Activated naive CD4-positive, alpha-beta T cell treated with anti-CD3 and anti-CD28 coated beads for 36 hours (primary cell): ENCODE data around the gene THYN1. TPM values are rescaled to one million over a fixed set of nuclear protein-coding genes. Genes with fewer than 3 reads are reported as not detected.

Experiments
- CTCF ChIA-PET: fragments of 350-600 bp; sonication (Branson Sonifier 250); formaldehyde crosslinking; loops from one replicate; lab custom pipeline; 2021; ENCODE audit warnings: antibody characterized with exemption; lab: Charles Lee
- DNase-seq: peaks from one replicate; pipeline ENCODE4 v3.0.0-alpha.2; 2020
- H3K27ac Mint-ChIP-seq: one replicate; pipeline ENCODE4 v1.8.0; 2021; ENCODE audit warnings: mild to moderate bottlenecking, mixed read lengths
- H3K27me3 Mint-ChIP-seq: one replicate; pipeline ENCODE4 v1.8.0; 2021; ENCODE audit warnings: low read depth, mixed read lengths
- H3K36me3 Mint-ChIP-seq: one replicate; pipeline ENCODE4 v1.8.0; 2021; ENCODE audit warnings: low read depth, mixed read lengths
- H3K4me1 Mint-ChIP-seq: one replicate; pipeline ENCODE4 v1.8.0; 2021; ENCODE audit warnings: low read depth, mixed read lengths
- H3K4me3 Mint-ChIP-seq: one replicate; pipeline ENCODE4 v1.8.0; 2021; ENCODE audit warnings: mild to moderate bottlenecking, moderate library complexity, mixed read lengths
- H3K9me3 Mint-ChIP-seq: one replicate; pipeline ENCODE4 v1.8.0; 2021; ENCODE audit warnings: mixed read lengths
- intact Hi-C: fragments of 100-400 bp; cut with micrococcal nuclease; formaldehyde crosslinking; loops from one replicate; pipeline ENCODE4 v1.15.1; 2023
- total RNA-seq, 2 experiments: library from RNA; stranded (reverse); gene quantifications; one replicate each; pipeline ENCODE4 v1.2.3, GENCODE V29; 2021

THYN1 gene
- total RNA-seq, 2 experiments from 2014 or later, result 85.6 to 92.6 TPM

DNA sequence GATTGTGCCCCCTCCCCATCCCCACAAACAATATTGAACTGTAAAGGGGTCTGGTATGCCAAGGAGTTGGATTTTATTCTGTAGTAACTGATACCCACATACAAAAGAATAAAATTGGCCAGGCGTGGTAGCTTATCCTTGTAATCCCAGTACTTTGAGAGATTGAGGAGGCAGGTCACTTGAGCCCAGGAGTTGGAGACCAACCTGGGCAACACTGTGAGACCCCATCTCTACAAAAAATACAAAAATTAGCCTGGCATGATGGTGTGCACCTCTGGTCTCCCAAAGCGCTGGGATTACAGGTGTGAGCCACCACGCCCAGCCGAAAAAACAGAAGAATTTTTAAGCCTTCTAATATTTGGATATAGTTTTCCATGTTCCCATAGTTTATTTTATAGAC, 18.8 kb upstream of the THYN1 start:
- H3K27me3 Mint-ChIP-seq, result no peaks in the 10 kb centered on the region
- no peak for DNase-seq
- no peak overlapping the region for H3K4me3 Mint-ChIP-seq
- intact Hi-C loops, result loop anchor here (5.0 kb wide), 1 partner anchor 325 kb away; no protein-coding TSS in a partner anchor
- no peaks in the 10 kb centered on the region for H3K9me3 Mint-ChIP-seq
- H3K4me1 Mint-ChIP-seq, result peaks cover 35% of the 10 kb centered on the region
- no peaks in the 10 kb centered on the region for H3K36me3 Mint-ChIP-seq
- no peak overlapping the region for H3K27ac Mint-ChIP-seq
- CTCF ChIA-PET, result interaction anchor here (7.3 kb wide), 1 partner anchor 9 kb away, joined by 61 read pairs; no protein-coding TSS in a partner anchor

DNA sequence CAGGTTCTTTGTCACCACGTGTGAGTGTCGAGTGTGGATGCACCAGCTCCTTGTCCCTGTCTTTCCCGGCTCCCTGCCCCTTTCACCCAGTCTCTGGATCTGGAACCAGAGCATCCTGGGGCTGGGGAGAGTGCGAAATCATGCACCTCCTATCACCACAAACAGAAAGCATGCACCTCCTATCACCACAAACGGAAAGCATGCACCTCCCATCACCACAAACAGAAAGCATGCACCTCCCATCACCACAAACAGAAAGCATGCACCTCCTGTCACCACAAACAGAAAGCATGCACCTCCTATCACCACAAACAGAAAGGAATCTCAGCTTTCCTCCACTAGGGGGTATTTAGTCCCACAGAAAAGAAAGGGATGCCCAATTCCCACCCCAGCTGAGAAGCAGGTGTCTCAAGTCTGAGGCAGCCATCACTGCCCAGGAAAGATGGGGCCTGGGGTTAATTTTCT, 17.1 kb upstream of the THYN1 start:
- Mint-ChIP-seq H3K36me3 (no peaks in the 10 kb centered on the region), H3K9me3 (no peaks in the 10 kb centered on the region), H3K27ac (peak overlapping the region; percentile 1), H3K27me3 (no peaks in the 10 kb centered on the region), H3K4me1 (peaks cover 34% of the 10 kb centered on the region), H3K4me3 (no peak overlapping the region)
- intact Hi-C loops, result loop anchor here (5.0 kb wide), 1 partner anchor 323 kb away; no protein-coding TSS in a partner anchor
- CTCF ChIA-PET, result interaction anchor here (0.6 to 1.3 kb wide), 4 partner anchors 13 to 296 kb away, joined by 3 to 6 read pairs (median 3); no protein-coding TSS in a partner anchor
- DNase-seq, result peak; percentile 32

DNA sequence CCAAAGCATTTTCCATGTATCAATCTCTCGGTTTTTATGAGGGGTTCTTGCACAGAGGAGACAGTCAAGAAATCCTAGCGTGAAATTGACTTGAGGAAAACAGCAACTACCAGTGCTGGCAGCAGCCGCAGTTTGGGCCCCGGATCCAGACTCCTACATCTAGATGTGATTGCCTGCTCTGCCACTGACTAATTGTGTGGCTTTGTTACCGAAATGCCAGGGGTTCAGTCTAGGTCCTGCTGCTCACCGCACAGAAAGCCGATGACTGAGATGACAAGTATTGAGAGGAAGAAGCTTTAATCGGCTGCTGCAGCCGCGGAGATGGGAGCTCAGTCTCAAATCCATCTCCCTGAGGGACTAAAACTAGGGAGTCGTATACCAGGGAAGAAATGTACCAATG, 14.8 kb upstream of the THYN1 start:
- DNase-seq, result no peak
- no peaks in the 10 kb centered on the region for H3K36me3 Mint-ChIP-seq
- H3K4me1 Mint-ChIP-seq, result peaks cover 16% of the 10 kb centered on the region
- H3K27ac Mint-ChIP-seq, result no peak overlapping the region
- no peaks in the 10 kb centered on the region for H3K27me3 Mint-ChIP-seq
- CTCF ChIA-PET, result no interaction called here
- no peak overlapping the region for H3K4me3 Mint-ChIP-seq
- intact Hi-C loops, result no loop called here
- no peaks in the 10 kb centered on the region for H3K9me3 Mint-ChIP-seq

DNA sequence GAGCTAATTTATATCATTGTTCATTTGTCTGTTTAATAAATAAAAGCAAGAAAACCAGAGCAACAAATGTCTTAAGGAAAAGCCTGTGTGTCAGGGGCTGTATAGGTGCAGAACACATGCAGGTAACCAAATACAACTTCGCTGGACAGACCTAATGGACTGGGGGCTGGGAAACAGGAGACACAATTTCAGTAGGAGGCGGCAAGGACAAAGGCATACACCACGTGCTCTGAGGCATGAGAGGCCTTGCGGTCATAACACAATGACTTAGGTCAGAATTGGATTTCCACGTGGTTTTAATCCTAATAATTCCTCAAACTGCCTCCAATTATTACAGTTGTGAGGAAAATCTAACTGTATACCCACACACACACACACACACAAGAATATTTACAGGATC, 14.3 kb upstream of the THYN1 start:
- Mint-ChIP-seq H3K27ac (no peak overlapping the region), H3K4me3 (no peak overlapping the region), H3K27me3 (no peaks in the 10 kb centered on the region), H3K4me1 (peaks cover 12% of the 10 kb centered on the region), H3K9me3 (no peaks in the 10 kb centered on the region), H3K36me3 (peaks cover 2% of the 10 kb centered on the region)
- no peak for DNase-seq
- CTCF ChIA-PET, result interaction anchor here (1.0 kb wide), 1 partner anchor 111 kb away, joined by 3 read pairs; no protein-coding TSS in a partner anchor
- intact Hi-C loops, result no loop called here

DNA sequence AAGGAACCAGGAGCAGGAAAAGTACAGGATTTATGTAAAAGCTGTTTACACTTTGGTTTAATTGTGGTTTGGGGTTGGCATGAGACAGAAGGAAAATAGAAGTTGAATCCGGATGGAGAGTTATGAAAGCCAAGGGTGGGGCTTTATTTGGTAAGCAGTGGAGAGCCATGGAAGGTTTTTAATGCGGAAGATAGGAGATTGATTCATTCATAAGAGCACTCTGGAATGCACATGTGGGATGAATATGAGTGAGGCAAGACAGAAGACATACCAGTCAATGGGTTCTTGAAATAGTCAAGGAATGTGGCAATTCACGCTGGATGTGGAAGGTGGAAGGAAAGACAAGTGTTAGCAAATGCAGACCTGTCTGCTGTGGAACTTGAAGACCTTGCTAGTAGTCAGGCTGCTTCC, 13.7 kb upstream of the THYN1 start:
- CTCF ChIA-PET, result interaction anchor here (1.0 kb wide), 1 partner anchor 112 kb away, joined by 3 read pairs; no protein-coding TSS in a partner anchor
- Mint-ChIP-seq H3K4me1 (peaks cover 9% of the 10 kb centered on the region), H3K27me3 (no peaks in the 10 kb centered on the region), H3K36me3 (peaks cover 2% of the 10 kb centered on the region), H3K9me3 (no peaks in the 10 kb centered on the region), H3K4me3 (no peak overlapping the region), H3K27ac (peak overlapping the region; percentile 1)
- DNase-seq, result no peak
- intact Hi-C loops, result no loop called here

DNA sequence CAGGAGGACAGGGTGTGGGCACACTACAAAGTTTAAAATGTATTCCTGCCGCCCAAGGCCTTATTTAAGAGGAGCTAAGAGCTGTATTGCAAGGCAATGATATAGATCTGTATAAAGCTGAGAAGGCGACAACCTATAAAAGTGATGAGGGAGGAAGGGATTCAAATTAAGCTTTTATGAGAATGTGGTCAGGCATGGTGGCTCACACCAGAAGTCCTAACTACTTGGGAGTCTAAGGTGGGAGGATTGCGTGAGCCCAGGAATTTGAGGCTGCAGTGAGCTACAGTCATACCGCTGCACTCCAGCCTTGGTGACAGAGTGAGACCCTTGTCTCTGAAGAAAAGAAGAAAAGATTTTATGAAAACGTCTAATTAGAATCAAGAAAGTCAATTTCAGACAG, 13.3 kb upstream of the THYN1 start:
- H3K27ac Mint-ChIP-seq, result peak overlapping the region; percentile 1
- peaks cover 2% of the 10 kb centered on the region for H3K36me3 Mint-ChIP-seq
- CTCF ChIA-PET, result interaction anchor here (6.1 kb wide), 1 partner anchor 9 kb away, joined by 61 read pairs; the partner anchor contains the start of gene GLB1L3
- intact Hi-C loops, result no loop called here
- H3K4me3 Mint-ChIP-seq, result no peak overlapping the region
- H3K4me1 Mint-ChIP-seq, result peaks cover 9% of the 10 kb centered on the region
- H3K9me3 Mint-ChIP-seq, result no peaks in the 10 kb centered on the region
- H3K27me3 Mint-ChIP-seq, result no peaks in the 10 kb centered on the region
- DNase-seq, result no peak

DNA sequence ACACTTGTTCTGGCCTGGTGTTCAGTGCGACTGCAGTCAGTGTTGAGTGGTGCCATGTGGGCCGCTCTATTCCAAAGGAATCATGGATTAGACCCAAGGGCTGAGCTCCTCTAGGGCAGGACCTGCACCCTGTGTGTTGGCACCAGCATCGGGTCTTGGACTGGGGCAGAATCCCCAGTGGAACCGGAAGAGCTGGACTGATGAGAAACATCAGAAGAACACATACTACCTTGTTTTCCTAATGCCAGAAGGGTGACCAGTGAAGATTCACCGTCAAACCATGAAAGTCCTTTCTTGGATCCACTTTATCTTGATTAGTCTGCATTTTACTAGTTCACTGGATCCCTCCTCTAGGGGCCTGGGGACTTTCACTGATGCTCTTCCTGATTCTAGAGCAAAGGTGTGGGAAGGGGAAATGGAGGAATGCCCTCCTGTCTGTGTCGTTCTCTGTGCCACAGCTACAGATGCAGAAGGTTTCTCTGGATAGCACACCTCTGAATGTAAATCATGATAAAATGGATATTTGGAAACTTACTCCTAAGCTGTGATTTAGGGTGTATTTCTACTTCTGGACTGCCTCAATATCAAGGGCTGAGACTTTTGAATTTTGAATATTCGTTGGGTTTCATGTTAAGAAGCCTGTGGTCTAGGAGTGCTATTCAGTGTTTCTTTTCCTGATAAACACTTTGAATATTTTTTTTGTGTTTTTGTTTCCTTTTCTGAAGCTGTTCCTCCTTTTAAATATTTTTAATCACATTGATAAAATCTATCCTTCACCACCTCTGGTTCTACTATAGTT, 12.0 kb upstream of the THYN1 start:
- H3K9me3 Mint-ChIP-seq, result no peaks in the 10 kb centered on the region
- intact Hi-C loops, result loop anchor here (5.0 kb wide), 1 partner anchor 182 kb away; no protein-coding TSS in a partner anchor
- H3K36me3 Mint-ChIP-seq, result peaks cover 6% of the 10 kb centered on the region
- no peak overlapping the region for H3K27ac Mint-ChIP-seq
- H3K27me3 Mint-ChIP-seq, result no peaks in the 10 kb centered on the region
- peaks cover 2% of the 10 kb centered on the region for H3K4me1 Mint-ChIP-seq
- no peak for DNase-seq
- H3K4me3 Mint-ChIP-seq, result no peak overlapping the region
- CTCF ChIA-PET, result interaction anchor here (6.1 kb wide), 1 partner anchor 10 kb away, joined by 61 read pairs; the partner anchor contains the start of gene GLB1L3

DNA sequence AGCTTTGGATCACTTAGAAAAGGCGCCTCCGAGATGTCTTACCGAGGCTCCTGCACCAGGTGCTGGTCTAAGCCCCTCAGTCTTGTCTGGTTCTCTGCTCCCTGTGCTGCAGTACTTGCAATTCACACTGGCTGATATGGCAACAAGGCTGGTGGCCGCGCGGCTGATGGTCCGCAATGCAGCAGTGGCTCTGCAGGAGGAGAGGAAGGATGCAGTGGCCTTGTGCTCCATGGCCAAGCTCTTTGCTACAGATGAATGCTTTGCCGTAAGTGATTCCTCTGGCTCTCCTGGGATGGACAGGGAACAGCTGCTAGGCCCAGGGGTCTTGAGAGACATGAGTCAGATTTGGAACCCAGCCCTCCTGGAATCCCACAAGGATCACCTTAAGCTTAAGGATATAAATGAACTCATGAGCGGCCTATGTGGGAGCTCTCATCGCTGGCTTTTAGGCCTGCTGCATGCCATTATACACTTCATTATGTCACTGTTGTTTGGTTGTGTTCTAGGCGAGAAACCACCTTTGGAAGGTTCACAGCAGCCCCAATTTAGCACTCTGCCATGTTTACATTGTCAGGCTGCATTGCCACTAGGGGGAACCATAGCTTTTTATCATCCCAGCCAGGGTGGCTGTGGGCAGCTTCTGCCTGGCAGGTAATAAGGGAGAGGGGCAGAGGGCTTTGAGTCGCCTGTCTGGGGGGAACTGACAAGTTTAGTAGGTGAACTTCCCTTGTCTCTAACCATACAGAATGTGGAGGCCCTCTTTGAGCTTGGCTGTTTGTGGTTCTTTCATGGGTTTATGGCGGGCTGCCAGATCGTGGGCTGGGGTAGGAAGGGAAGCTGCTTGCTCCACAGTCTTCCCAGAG, 8.7 kb upstream of the THYN1 start:
- Mint-ChIP-seq H3K27ac (no peak overlapping the region), H3K4me3 (no peak overlapping the region), H3K36me3 (peaks cover 13% of the 10 kb centered on the region), H3K27me3 (no peaks in the 10 kb centered on the region), H3K4me1 (no peaks in the 10 kb centered on the region), H3K9me3 (no peaks in the 10 kb centered on the region)
- DNase-seq, result peak; percentile 52
- intact Hi-C loops, result loop anchor here (1.0 to 5.0 kb wide), 3 partner anchors 13 to 185 kb away; no protein-coding TSS in a partner anchor
- CTCF ChIA-PET, result interaction anchor here (0.5 to 6.1 kb wide), 8 partner anchors 10 to 577 kb away, joined by 3 to 61 read pairs (median 6); partner anchors contain the start of genes ACAD8, GLB1L3 and THYN1

DNA sequence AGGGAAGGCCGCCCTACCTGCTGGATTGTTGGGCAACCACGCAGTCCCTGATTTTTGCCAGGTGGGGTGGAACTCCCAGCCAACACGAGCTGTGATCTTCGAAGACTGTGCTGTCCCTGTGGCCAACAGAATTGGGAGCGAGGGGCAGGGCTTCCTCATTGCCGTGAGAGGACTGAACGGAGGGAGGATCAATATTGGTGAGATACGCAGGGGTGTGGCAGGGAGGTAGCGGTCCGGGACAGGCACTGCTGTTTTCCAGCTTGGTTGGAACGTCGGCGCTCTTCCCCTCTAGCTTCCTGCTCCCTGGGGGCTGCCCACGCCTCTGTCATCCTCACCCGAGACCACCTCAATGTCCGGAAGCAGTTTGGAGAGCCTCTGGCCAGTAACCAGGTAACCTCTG, 7.8 kb upstream of the THYN1 start:
- Mint-ChIP-seq H3K27me3 (no peaks in the 10 kb centered on the region), H3K36me3 (peaks cover 13% of the 10 kb centered on the region), H3K4me1 (no peaks in the 10 kb centered on the region), H3K9me3 (no peaks in the 10 kb centered on the region), H3K27ac (no peak overlapping the region), H3K4me3 (no peak overlapping the region)
- CTCF ChIA-PET, result interaction anchor here (1.6 to 6.1 kb wide), 5 partner anchors 10 to 53 kb away, joined by 5 to 61 read pairs (median 6); partner anchors contain the start of genes ACAD8, GLB1L3 and THYN1
- no peak for DNase-seq
- intact Hi-C loops, result loop anchor here (5.0 kb wide), 1 partner anchor 186 kb away; no protein-coding TSS in a partner anchor

DNA sequence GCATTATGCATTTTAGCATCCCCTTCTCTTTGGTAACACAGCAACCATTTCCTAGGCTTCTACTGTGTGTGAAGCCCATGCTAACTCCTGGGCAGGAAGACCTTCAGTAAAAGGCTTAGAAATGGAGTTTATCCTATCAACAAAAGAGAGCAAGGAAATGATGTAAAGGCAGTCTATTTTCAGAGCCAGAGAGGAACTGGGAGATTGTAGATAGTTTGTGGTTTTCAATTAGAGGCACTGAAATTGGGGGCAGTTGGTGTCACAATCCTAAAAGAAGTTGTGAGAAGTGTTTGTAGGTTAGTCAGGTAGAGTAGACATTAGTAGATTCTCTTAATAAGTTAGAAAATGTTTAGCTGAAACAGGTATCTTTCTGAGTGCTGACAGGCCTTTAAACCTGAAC, 7.4 kb upstream of the THYN1 start:
- intact Hi-C loops, result loop anchor here (5.0 kb wide), 1 partner anchor 187 kb away; no protein-coding TSS in a partner anchor
- H3K4me3 Mint-ChIP-seq, result no peak overlapping the region
- H3K27ac Mint-ChIP-seq, result no peak overlapping the region
- H3K9me3 Mint-ChIP-seq, result no peaks in the 10 kb centered on the region
- no peak for DNase-seq
- H3K4me1 Mint-ChIP-seq, result peaks cover under 1% of the 10 kb centered on the region
- CTCF ChIA-PET, result interaction anchor here (1.6 to 6.1 kb wide), 4 partner anchors 9 to 26 kb away, joined by 5 to 61 read pairs (median 16); partner anchors contain the start of genes ACAD8, GLB1L3 and THYN1
- H3K27me3 Mint-ChIP-seq, result no peaks in the 10 kb centered on the region
- H3K36me3 Mint-ChIP-seq, result peaks cover 13% of the 10 kb centered on the region

DNA sequence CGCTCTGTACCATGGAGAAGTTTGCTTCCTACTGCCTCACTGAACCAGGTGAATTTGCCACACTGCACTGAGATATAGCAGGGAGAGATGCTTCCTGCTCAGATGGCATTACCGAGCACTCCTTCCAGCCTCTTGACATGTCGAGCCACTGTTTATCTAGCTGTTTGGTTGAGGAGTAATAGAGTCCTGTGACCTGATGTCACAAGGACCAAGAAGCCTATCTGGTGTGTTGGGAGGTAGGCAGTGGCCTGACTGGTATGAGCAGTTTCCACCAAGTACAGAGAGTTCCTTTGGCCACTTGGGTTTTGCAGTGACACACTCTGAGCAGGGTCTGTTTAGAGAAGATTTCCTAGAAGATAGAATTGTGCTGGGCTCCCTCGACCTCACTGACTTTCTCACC, 5.4 kb upstream of the THYN1 start:
- intact Hi-C loops, result no loop called here

More for the DNA sequence above, 5.4 kb upstream of the THYN1 start:
- H3K4me1 Mint-ChIP-seq, result peaks cover 14% of the 10 kb centered on the region
- H3K27me3 Mint-ChIP-seq, result no peaks in the 10 kb centered on the region
- CTCF ChIA-PET, result no interaction called here
- H3K27ac Mint-ChIP-seq, result no peak overlapping the region
- no peak for DNase-seq
- H3K36me3 Mint-ChIP-seq, result peaks cover 13% of the 10 kb centered on the region
- H3K9me3 Mint-ChIP-seq, result no peaks in the 10 kb centered on the region
- H3K4me3 Mint-ChIP-seq, result no peak overlapping the region
